Measurements from ENCODE around the gene GPR39.

GPR39 gene

GRCh38 chr2:132374961-132375360 lies 41.6 kb upstream of the GPR39 start:
- in situ Hi-C loops (cut with MboI; ENCODE audit: low pct_unique_long_range_greater_than_20kb, low sequenced_read_pairs, unreplicated experiment): no loop called here
- no peak for DNase-seq (ENCODE audit: low spot score)
- TF ChIP-seq CTCF (IDR thresholded peaks at IDR 0.05; ENCODE audit: extremely low read depth, insufficient read depth, missing control alignments): no peak

- no peak for TF ChIP-seq CTCF (IDR thresholded peaks at IDR 0.05; ENCODE audit: extremely low read depth, insufficient read depth, missing control alignments)
- no peak for DNase-seq (ENCODE audit: low spot score)
- in situ Hi-C loops (cut with MboI; ENCODE audit: low pct_unique_long_range_greater_than_20kb, low sequenced_read_pairs, unreplicated experiment): no loop called here
These were observed 35.2 kb upstream of the GPR39 start for GRCh38 chr2:132381376-132381775.

- no peak for DNase-seq (ENCODE audit: low spot score)
- in situ Hi-C loops (cut with MboI; ENCODE audit: low pct_unique_long_range_greater_than_20kb, low sequenced_read_pairs, unreplicated experiment): no loop called here
- no peak for TF ChIP-seq CTCF (IDR thresholded peaks at IDR 0.05; ENCODE audit: extremely low read depth, insufficient read depth, missing control alignments)
These were observed 32.6 kb upstream of the GPR39 start for GRCh38 chr2:132383956-132384355.

- in situ Hi-C loops (cut with MboI; ENCODE audit: low pct_unique_long_range_greater_than_20kb, low sequenced_read_pairs, unreplicated experiment): no loop called here
- DNase-seq (ENCODE audit: low spot score): no peak
- no peak for TF ChIP-seq CTCF (IDR thresholded peaks at IDR 0.05; ENCODE audit: extremely low read depth, insufficient read depth, missing control alignments)
These were observed 32.0 kb upstream of the GPR39 start for GRCh38 chr2:132384491-132385151.

GRCh38 chr2:132387126-132387525 lies 29.5 kb upstream of the GPR39 start:
- in situ Hi-C loops (cut with MboI; ENCODE audit: low pct_unique_long_range_greater_than_20kb, low sequenced_read_pairs, unreplicated experiment): no loop called here
- TF ChIP-seq CTCF (IDR thresholded peaks at IDR 0.05; ENCODE audit: extremely low read depth, insufficient read depth, missing control alignments): no peak
- no peak for DNase-seq (ENCODE audit: low spot score)

GRCh38 chr2:132390076-132390475 lies 26.5 kb upstream of the GPR39 start:
- no peak for TF ChIP-seq CTCF (IDR thresholded peaks at IDR 0.05; ENCODE audit: extremely low read depth, insufficient read depth, missing control alignments)
- in situ Hi-C loops (cut with MboI; ENCODE audit: low pct_unique_long_range_greater_than_20kb, low sequenced_read_pairs, unreplicated experiment): no loop called here
- DNase-seq (ENCODE audit: low spot score): no peak

Data from GM13977 (cell line).